ENCODE measurements around the gene IFT20.
"Not testable (repeated sequence)": the region's sequence is repeated elsewhere in the genome, so short reads cannot be mapped to it uniquely, and the experiment has no call there.

The IFT20 gene

GRCh38 chr17:28363776-28364650 is 28.7 kb upstream of the IFT20 start:
- DNase-seq: no peak

- no peak for DNase-seq
Measured at GRCh38 chr17:28363186-28363585, 27.9 kb upstream of the IFT20 start.

GRCh38 chr17:28357901-28358197 is 22.6 kb upstream of the IFT20 start:
- no peak for DNase-seq

GRCh38 chr17:28357061-28357900 is 22.0 kb upstream of the IFT20 start, which contains the start of gene POLDIP2:
Gene POLDIP2, minus strand, starts transcription at chr17:28357527. Its CDS starts 79 bp downstream, at chr17:28357448.
- DNase-seq: peak; percentile 86

- DNase-seq: no peak
Measured at GRCh38 chr17:28350271-28350670, 15.0 kb upstream of the IFT20 start.

- DNase-seq: no peak
Measured at GRCh38 chr17:28348979-28349378, 13.7 kb upstream of the IFT20 start.

- no peak for DNase-seq
Measured at GRCh38 chr17:28347261-28347891, 12.1 kb upstream of the IFT20 start.

- DNase-seq: no peak
Measured at GRCh38 chr17:28346746-28347246, 11.5 kb upstream of the IFT20 start.

GRCh38 chr17:28346199-28346580 is 10.9 kb upstream of the IFT20 start:
- DNase-seq: no peak

- peak; percentile 86 for DNase-seq
Measured at GRCh38 chr17:28345419-28346198, 10.3 kb upstream of the IFT20 start.

GRCh38 chr17:28344435-28344901 is 9.2 kb upstream of the IFT20 start:
- no peak for DNase-seq

- no peak for DNase-seq
Measured at GRCh38 chr17:28344011-28344410, 8.7 kb upstream of the IFT20 start.

- DNase-seq: peak; percentile 68
Measured at GRCh38 chr17:28343491-28343932, 8.2 kb upstream of the IFT20 start.

GRCh38 chr17:28342313-28342712 is 7.0 kb upstream of the IFT20 start:
- no peak for DNase-seq

GRCh38 chr17:28341516-28341915 is 6.2 kb upstream of the IFT20 start:
- no peak for DNase-seq

- no peak for DNase-seq
Measured at GRCh38 chr17:28340374-28340773, 5.1 kb upstream of the IFT20 start.

- no peak for DNase-seq
Measured at GRCh38 chr17:28339431-28339830, 4.2 kb upstream of the IFT20 start.

- not testable (repeated sequence) for DNase-seq
Measured at GRCh38 chr17:28338769-28339212, 3.5 kb upstream of the IFT20 start.

GRCh38 chr17:28338056-28338768 is 2.9 kb upstream of the IFT20 start:
- DNase-seq: no peak

GRCh38 chr17:28335959-28336871 is 943 bp upstream of the IFT20 start:
- DNase-seq: peak; percentile 46

All from NCI-H2029 (cell line).